A549 (cell line): ENCODE measurements around the gene EIF5A2. TPM values are rescaled to one million over a fixed set of nuclear protein-coding genes. Genes with fewer than 3 reads are reported as not detected.

Source experiments
- ATAC-seq, 2 experiments: fragments of 200-7000 bp in 1 of 2; fragments of >200 bp in 1 of 2; cut with Nextera tagmentation in 1 of 2; cut with Tn5 transposase in 1 of 2; 3 replicates each; pipeline versions ENCODE4 v1.8.0 to v1.9.1; 2018 to 2020; ENCODE audit warnings: mild to moderate bottlenecking in 1 of 2, moderate library complexity in 1 of 2
- CTCF ChIA-PET: fragments of 300-600 bp; sonication (Branson Sonifier 250); formaldehyde crosslinking; extraction: SDS; loops from one replicate; lab custom pipeline; 2021; ENCODE audit warnings: antibody characterized with exemption, inconsistent platforms; lab: Yijun Ruan, JAX
- POLR2A ChIA-PET: fragments of 350-600 bp; formaldehyde crosslinking; extraction: SDS; loops from one replicate; lab custom pipeline; 2021; ENCODE audit warnings: antibody characterized with exemption, inconsistent platforms; lab: Yijun Ruan, JAX
- DNase-seq, 2 experiments: peaks; one replicate each; pipeline versions ENCODE4 v3.0.0 to v3.0.0-alpha.2; 2011 to 2016; ENCODE audit warnings: low read depth in 1 of 2, low spot score in 1 of 2
- FAIRE-seq: peaks from 2 replicates; lab custom pipeline; 2011; peaks lifted over from hg19 to GRCh38; lab: Jason Lieb, UNC
- H3K27ac ChIP-seq, 2 experiments: fragments of >200 bp; sonication (Bioruptor Twin); formaldehyde crosslinking; 3 replicates each; pipeline ENCODE4 v1.5.1; 2016 to 2017
- H3K4me1 ChIP-seq: fragments of >200 bp; sonication (Bioruptor Twin); formaldehyde crosslinking; 3 replicates; pipeline ENCODE4 v1.6.1; 2016
- H3K4me2 ChIP-seq: fragments of >200 bp; sonication (Bioruptor Twin); formaldehyde crosslinking; 3 replicates; pipeline ENCODE4 v1.6.1; 2016
- H3K4me3 ChIP-seq: fragments of >200 bp; sonication (Bioruptor Twin); formaldehyde crosslinking; 3 replicates; pipeline ENCODE4 v1.5.1; 2016
- H3K9me3 ChIP-seq: fragments of >200 bp; sonication (Bioruptor Twin); formaldehyde crosslinking; 3 replicates; pipeline ENCODE4 v1.6.1; 2016
- CBX2 ChIP-seq: fragments of 200-600 bp; sonication (generic); IDR thresholded peaks from 2 replicates; pipeline ENCODE4 v1.6.1; 2016; ENCODE audit warnings: low read depth, mild to moderate bottlenecking, borderline replicate concordance
- CHD2 ChIP-seq: fragments of 150-350 bp; IDR thresholded peaks from 2 replicates; pipeline ENCODE4 v1.6.1; 2014; ENCODE audit warnings: low read length; ENCODE audit not compliant: partially characterized antibody
- CTCF ChIP-seq: fragments of >200 bp; sonication (Bioruptor Twin); formaldehyde crosslinking; IDR thresholded peaks from 3 replicates; pipeline ENCODE4 v1.5.1; 2016
- E2F6 ChIP-seq: IDR thresholded peaks from 2 replicates; pipeline ENCODE4 v1.6.1; 2012; ENCODE audit warnings: low read depth, borderline replicate concordance
- ESRRA ChIP-seq: fragments of 150-350 bp; IDR thresholded peaks from 2 replicates; pipeline ENCODE4 v1.6.1; 2014; ENCODE audit warnings: mild to moderate bottlenecking, low read length, borderline replicate concordance
- FOSB ChIP-seq: fragments of 250-450 bp; sonication (Bioruptor Pico); IDR thresholded peaks from 2 replicates; pipeline ENCODE4 v1.5.0; 2020; ENCODE audit warnings: mild to moderate bottlenecking, moderate library complexity
- FOXS1 ChIP-seq: fragments of 250-450 bp; sonication (Bioruptor Pico); IDR thresholded peaks from 2 replicates; pipeline ENCODE4 v1.5.0; 2020; ENCODE audit warnings: mild to moderate bottlenecking, moderate library complexity
- HDAC2 ChIP-seq: fragments of 200-600 bp; sonication (generic); IDR thresholded peaks from 2 replicates; pipeline ENCODE4 v1.6.1; 2016
- MAFK ChIP-seq: fragments of 450-650 bp; IDR thresholded peaks from 2 replicates; pipeline ENCODE4 v1.6.1; 2014; ENCODE audit not compliant: partially characterized antibody
- NPAS2 ChIP-seq: fragments of 250-450 bp; sonication (Bioruptor Pico); IDR thresholded peaks from 2 replicates; pipeline ENCODE4 v1.8.0; 2022; ENCODE audit warnings: mild to moderate bottlenecking, moderate library complexity, borderline replicate concordance
- RARB ChIP-seq: fragments of 250-450 bp; sonication (Bioruptor Pico); IDR thresholded peaks from 2 replicates; pipeline ENCODE4 v1.8.0; 2021; ENCODE audit warnings: mild to moderate bottlenecking, moderate library complexity
- ZFP36 ChIP-seq: fragments of 450-650 bp; IDR thresholded peaks from 2 replicates; pipeline ENCODE4 v1.6.1; 2014; ENCODE audit warnings: borderline replicate concordance; ENCODE audit not compliant: partially characterized antibody
- ZSCAN20 ChIP-seq: fragments of 250-450 bp; sonication (Bioruptor Pico); IDR thresholded peaks from 2 replicates; pipeline ENCODE4 v1.8.0; 2022; ENCODE audit warnings: mild to moderate bottlenecking, moderate library complexity
- WGBS: methylation state at CpG from one replicate; pipeline ENCODE4 v1.1.6; 2017; ENCODE audit errors: missing lambda C conversion rate; 5-methylcytosine and 5-hydroxymethylcytosine counted together
- polyA plus RNA-seq, 4 experiments: library from polyadenylated mRNA; depleted of rRNA in 3 of 4; stranded (reverse); fragments of >200 nt; fragmentation: RNase III in 1 of 4; extraction: RNeasy Plus Mini Kit Qiagen cat#74134 plus additional on column Dnase treatment in 1 of 4; gene quantifications; 2 replicates in 3 of 4; 3 replicates in 1 of 4; pipeline ENCODE4 v1.2.3, GENCODE V29; 2011 to 2017

The EIF5A2 gene
- polyA plus RNA-seq, 2 of the 4 experiments (the other 2 are of a cell fraction), result 7.9 to 15.2 TPM

GRCh38 chr3:170839518-170840100 is 68.8 kb downstream of the EIF5A2 start:
- ATAC-seq (no peak), FAIRE-seq (no peak), DNase-seq (no peak)
- Histone ChIP-seq H3K4me1 (no peaks in the 10 kb centered on the region), H3K27ac (no peak overlapping the region), H3K9me3 (no peaks in the 10 kb centered on the region), H3K4me2 (no peak overlapping the region), H3K4me3 (no peak overlapping the region)
- ChIA-PET CTCF (interaction anchor here (1.0 to 3.0 kb wide), 3 partner anchors 10 to 27 kb away, joined by 3 to 11 read pairs (median 5); no protein-coding TSS in a partner anchor), POLR2A (no interaction called here)
- 42% methylated on average over 3 of the region's 3 CpGs for WGBS
- TF ChIP-seq CTCF (no peak), RARB (CRISPR knock-in tag) (no peak), MAFK (no peak), CHD2 (no peak), ZFP36 (no peak), ESRRA (no peak), FOXS1 (CRISPR knock-in tag) (no peak), ZSCAN20 (CRISPR knock-in tag) (no peak), E2F6 (no peak), NPAS2 (CRISPR knock-in tag) (no peak), HDAC2 (no peak), FOSB (no peak), CBX2 (no peak)

Other genes with a start within 250 kb of the EIF5A2 start
- 191 and 258 TPM in 2 replicates for gene RPL22L1, start 38.4 kb downstream of the EIF5A2 start, polyA plus RNA-seq (2011; rRNA removed)
- gene RPL22L1, start 38.4 kb downstream of the EIF5A2 start, polyA plus RNA-seq (2017; fragmentation: RNase III; extraction: RNeasy Plus Mini Kit Qiagen cat#74134 plus additional on column Dnase treatment), result 307 to 387 TPM (median 309 TPM) in 3 replicates
- gene SLC2A2, start 118.1 kb upstream of the EIF5A2 start, polyA plus RNA-seq (2011; rRNA removed), result not detected in 2 replicates
- gene SLC2A2, start 118.1 kb upstream of the EIF5A2 start, polyA plus RNA-seq (2017; fragmentation: RNase III; extraction: RNeasy Plus Mini Kit Qiagen cat#74134 plus additional on column Dnase treatment), result not detected in 3 replicates